ENCODE results near the gene LYPD3. TPM values are rescaled to one million over a fixed set of nuclear protein-coding genes. Genes with fewer than 3 reads are reported as not detected.
"Not testable (repeated sequence)": the region's sequence is repeated elsewhere in the genome, so short reads cannot be mapped to it uniquely, and the experiment has no call there.

LYPD3 gene
- 0.88 TPM in 1 of 2 replicates, not detected in the other for total RNA-seq

DNA sequence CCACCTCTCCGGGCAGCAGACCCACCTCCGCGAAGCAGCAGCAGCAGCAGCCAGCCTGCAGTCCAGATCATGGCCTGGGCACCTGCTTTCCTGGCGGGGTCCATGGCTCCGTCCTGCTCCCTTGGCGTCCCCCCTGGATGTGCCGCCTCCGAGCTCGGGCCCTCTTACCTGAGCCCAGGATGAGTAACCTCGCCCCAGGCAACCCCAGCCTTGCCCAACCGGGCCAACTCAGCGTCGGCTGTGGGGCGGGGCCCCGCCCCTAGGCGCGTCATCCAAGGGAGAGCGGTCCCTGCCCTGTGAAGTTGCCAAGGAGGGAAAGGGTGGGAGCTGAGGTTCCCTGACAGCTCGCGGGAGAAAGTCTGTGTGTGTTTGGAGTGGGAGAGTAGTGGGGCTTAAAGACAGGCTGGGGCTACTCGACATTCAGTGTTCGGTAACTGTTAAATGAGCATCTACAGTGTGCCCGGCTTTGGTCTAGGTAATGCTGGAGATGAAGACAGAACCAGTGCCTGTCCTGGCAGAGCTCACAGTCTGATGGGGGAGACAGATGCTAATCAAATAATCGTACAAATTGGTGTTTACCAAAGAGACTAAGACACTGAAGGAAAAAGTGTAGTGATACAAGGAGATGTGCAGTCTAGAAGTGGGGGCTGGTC, at the start of gene LYPD3:
Gene LYPD3, minus strand, starts transcription at position 141 of the 653 bp plus-strand sequence. Its CDS starts 37 bp downstream, at position 104.
- DNase-seq (ENCODE audit: insufficient read length, low spot score, missing footprints) = peak; percentile 36
- peaks cover 15% of the 10 kb centered on the region for H3K4me1 ChIP-seq (ENCODE audit: insufficient read depth, low read length)
- no peak within 1 kb of the TSS for H3K4me3 ChIP-seq (ENCODE audit: insufficient read depth, low read length)
- peaks cover 3% of the 10 kb centered on the region for H3K27me3 ChIP-seq (ENCODE audit: insufficient read depth, low read length)
- no peak within 1 kb of the TSS for H2AFZ ChIP-seq (ENCODE audit: low read length)
- no peaks in the 10 kb centered on the region for H3K36me3 ChIP-seq (ENCODE audit: insufficient read depth, low read length)
- no peak within 1 kb of the TSS for H3K4me2 ChIP-seq (ENCODE audit: insufficient read depth, low read length)
- H3K9me3 ChIP-seq (ENCODE audit: low read depth, low read length) = no peaks in the 10 kb centered on the region
- TF ChIP-seq, protein P1, sequence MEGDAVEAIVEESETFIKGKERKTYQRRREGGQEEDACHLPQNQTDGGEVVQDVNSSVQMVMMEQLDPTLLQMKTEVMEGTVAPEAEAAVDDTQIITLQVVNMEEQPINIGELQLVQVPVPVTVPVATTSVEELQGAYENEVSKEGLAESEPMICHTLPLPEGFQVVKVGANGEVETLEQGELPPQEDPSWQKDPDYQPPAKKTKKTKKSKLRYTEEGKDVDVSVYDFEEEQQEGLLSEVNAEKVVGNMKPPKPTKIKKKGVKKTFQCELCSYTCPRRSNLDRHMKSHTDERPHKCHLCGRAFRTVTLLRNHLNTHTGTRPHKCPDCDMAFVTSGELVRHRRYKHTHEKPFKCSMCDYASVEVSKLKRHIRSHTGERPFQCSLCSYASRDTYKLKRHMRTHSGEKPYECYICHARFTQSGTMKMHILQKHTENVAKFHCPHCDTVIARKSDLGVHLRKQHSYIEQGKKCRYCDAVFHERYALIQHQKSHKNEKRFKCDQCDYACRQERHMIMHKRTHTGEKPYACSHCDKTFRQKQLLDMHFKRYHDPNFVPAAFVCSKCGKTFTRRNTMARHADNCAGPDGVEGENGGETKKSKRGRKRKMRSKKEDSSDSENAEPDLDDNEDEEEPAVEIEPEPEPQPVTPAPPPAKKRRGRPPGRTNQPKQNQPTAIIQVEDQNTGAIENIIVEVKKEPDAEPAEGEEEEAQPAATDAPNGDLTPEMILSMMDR (IDR thresholded peaks at IDR 0.05; ENCODE audit: extremely low read depth, low read depth, low read length) = no peak
- no peaks in the 10 kb centered on the region for H3K79me2 ChIP-seq (ENCODE audit: insufficient read depth, low read length)
- H4K20me1 ChIP-seq (ENCODE audit: insufficient read depth, low read length) = no peaks in the 10 kb centered on the region
- H3K27ac ChIP-seq (ENCODE audit: low read depth, low read length) = no peak within 1 kb of the TSS

DNA sequence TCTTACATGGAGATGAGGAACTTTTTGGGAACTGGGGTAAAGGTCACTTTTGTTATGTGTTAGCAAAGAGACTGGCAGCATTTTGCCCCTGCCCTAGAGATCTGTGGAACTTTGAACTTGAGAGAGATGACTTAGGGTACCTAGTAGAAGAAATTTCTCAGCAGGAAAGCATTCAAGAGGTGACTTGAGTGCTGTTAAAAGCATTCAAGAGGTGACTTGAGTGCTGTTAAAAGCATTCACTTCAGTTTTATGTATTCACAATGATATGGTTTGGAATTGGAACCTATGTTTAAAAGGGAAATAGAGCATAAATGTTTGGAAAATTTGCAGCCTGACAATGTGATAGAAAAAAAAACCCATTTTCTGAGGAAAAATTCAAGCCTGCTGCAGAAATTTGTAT, 47.0 kb upstream of the LYPD3 start:
- not testable (repeated sequence) for H3K79me2 ChIP-seq (ENCODE audit: insufficient read depth, low read length); H3K27ac ChIP-seq (ENCODE audit: low read depth, low read length); DNase-seq (ENCODE audit: insufficient read length, low spot score, missing footprints); H3K4me1 ChIP-seq (ENCODE audit: insufficient read depth, low read length); H3K9me3 ChIP-seq (ENCODE audit: low read depth, low read length); H4K20me1 ChIP-seq (ENCODE audit: insufficient read depth, low read length); H2AFZ ChIP-seq (ENCODE audit: low read length); H3K4me2 ChIP-seq (ENCODE audit: insufficient read depth, low read length); H3K4me3 ChIP-seq (ENCODE audit: insufficient read depth, low read length); H3K27me3 ChIP-seq (ENCODE audit: insufficient read depth, low read length)
- peaks cover 29% of the 10 kb centered on the region for H3K36me3 ChIP-seq (ENCODE audit: insufficient read depth, low read length)

DNA sequence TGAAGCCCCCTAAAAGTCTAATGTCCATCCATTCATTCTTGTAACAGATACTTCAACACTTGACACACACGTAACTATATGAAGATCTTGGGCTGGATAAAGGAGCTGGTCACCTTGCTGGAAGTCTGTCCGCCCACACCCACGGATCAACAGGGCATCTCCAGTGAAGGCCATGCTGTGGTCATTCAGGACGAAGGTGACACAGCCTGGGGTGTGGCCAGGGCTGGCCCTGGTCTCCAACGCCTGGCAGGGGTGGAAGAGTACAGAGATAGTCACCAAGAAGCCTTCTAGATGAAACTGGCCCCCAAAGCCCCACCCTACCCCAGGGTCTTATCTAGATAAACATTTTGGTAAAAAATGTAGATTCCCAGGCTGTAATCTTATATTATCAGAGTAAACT, 45.9 kb upstream of the LYPD3 start:
- no peak overlapping the region for H3K4me3 ChIP-seq (ENCODE audit: insufficient read depth, low read length)
- H2AFZ ChIP-seq (ENCODE audit: low read length) = no peak overlapping the region
- no peaks in the 10 kb centered on the region for H3K4me1 ChIP-seq (ENCODE audit: insufficient read depth, low read length)
- DNase-seq (ENCODE audit: insufficient read length, low spot score, missing footprints) = no peak
- TF ChIP-seq, protein P1 (IDR thresholded peaks at IDR 0.05; ENCODE audit: extremely low read depth, low read depth, low read length) = no peak
- H3K36me3 ChIP-seq (ENCODE audit: insufficient read depth, low read length) = peaks cover 26% of the 10 kb centered on the region
- no peaks in the 10 kb centered on the region for H3K27me3 ChIP-seq (ENCODE audit: insufficient read depth, low read length)
- no peaks in the 10 kb centered on the region for H3K79me2 ChIP-seq (ENCODE audit: insufficient read depth, low read length)
- H3K4me2 ChIP-seq (ENCODE audit: insufficient read depth, low read length) = no peak overlapping the region
- H3K9me3 ChIP-seq (ENCODE audit: low read depth, low read length) = no peaks in the 10 kb centered on the region
- no peaks in the 10 kb centered on the region for H4K20me1 ChIP-seq (ENCODE audit: insufficient read depth, low read length)
- H3K27ac ChIP-seq (ENCODE audit: low read depth, low read length) = no peak overlapping the region

DNA sequence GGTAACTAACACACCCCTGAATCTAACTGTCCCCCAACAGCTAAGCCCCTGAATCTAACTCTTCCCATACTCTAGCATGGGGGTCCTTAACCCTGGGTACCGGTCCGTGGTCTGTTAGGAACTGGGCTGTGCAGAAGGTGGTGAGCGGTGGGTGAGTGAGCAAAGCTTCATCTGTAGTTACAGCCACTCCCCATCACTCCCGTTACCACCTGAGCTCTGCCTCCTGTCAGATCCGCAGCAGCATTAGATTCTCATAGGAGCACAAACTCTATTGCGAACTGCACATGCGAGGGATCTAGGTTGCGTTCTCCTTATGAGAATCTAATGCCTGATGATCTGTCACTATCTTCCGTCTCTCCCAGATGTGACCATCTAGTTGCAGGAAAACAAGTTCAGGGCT, 45.3 kb upstream of the LYPD3 start:
- H3K79me2 ChIP-seq (ENCODE audit: insufficient read depth, low read length) = no peaks in the 10 kb centered on the region
- H3K36me3 ChIP-seq (ENCODE audit: insufficient read depth, low read length) = peaks cover 26% of the 10 kb centered on the region
- H2AFZ ChIP-seq (ENCODE audit: low read length) = no peak overlapping the region
- H3K27ac ChIP-seq (ENCODE audit: low read depth, low read length) = no peak overlapping the region
- no peaks in the 10 kb centered on the region for H3K9me3 ChIP-seq (ENCODE audit: low read depth, low read length)
- no peak overlapping the region for H3K4me2 ChIP-seq (ENCODE audit: insufficient read depth, low read length)
- H3K4me3 ChIP-seq (ENCODE audit: insufficient read depth, low read length) = no peak overlapping the region
- TF ChIP-seq, protein P1 (IDR thresholded peaks at IDR 0.05; ENCODE audit: extremely low read depth, low read depth, low read length) = no peak
- no peak for DNase-seq (ENCODE audit: insufficient read length, low spot score, missing footprints)
- no peaks in the 10 kb centered on the region for H4K20me1 ChIP-seq (ENCODE audit: insufficient read depth, low read length)
- H3K4me1 ChIP-seq (ENCODE audit: insufficient read depth, low read length) = no peaks in the 10 kb centered on the region
- no peaks in the 10 kb centered on the region for H3K27me3 ChIP-seq (ENCODE audit: insufficient read depth, low read length)
